Activated CD4-positive, alpha-beta T cell treated with anti-CD3 and anti-CD28 coated beads for 48 hours (primary cell): Measurements from ENCODE around the gene ACMSD.
"Not testable (repeated sequence)": the region's sequence is repeated elsewhere in the genome, so short reads cannot be mapped to it uniquely, and the experiment has no call there.

Source experiments
- DNase-seq: peaks from one replicate; pipeline ENCODE4 v3.0.0-alpha.2; 2020

ACMSD gene

GRCh38 chr2:134855709-134856108 is 17.3 kb downstream of the ACMSD start:
- DNase-seq = no peak

GRCh38 chr2:134858245-134858644 is 19.8 kb downstream of the ACMSD start:
- no peak for DNase-seq

- DNase-seq = no peak
Observed at GRCh38 chr2:134861173-134861572, 22.8 kb downstream of the ACMSD start.

- no peak for DNase-seq
Observed at GRCh38 chr2:134862069-134862468, 23.7 kb downstream of the ACMSD start.

- DNase-seq = no peak
Observed at GRCh38 chr2:134862674-134863073, 24.3 kb downstream of the ACMSD start.

- DNase-seq = no peak
Observed at GRCh38 chr2:134863446-134863845, 25.0 kb downstream of the ACMSD start.

GRCh38 chr2:134865067-134865787 is 26.8 kb downstream of the ACMSD start:
- DNase-seq = no peak

GRCh38 chr2:134866498-134867099 is 28.2 kb downstream of the ACMSD start:
- DNase-seq = no peak

- no peak for DNase-seq
Observed at GRCh38 chr2:134869946-134870736, 31.7 kb downstream of the ACMSD start.

GRCh38 chr2:134873152-134873551 is 34.7 kb downstream of the ACMSD start:
- no peak for DNase-seq

- DNase-seq = no peak
Observed at GRCh38 chr2:134875309-134875708, 36.9 kb downstream of the ACMSD start.

- DNase-seq = no peak
Observed at GRCh38 chr2:134882773-134883172, 44.4 kb downstream of the ACMSD start.

- no peak for DNase-seq
Observed at GRCh38 chr2:134883552-134884293, 45.3 kb downstream of the ACMSD start.

GRCh38 chr2:134884435-134884834 is 46.0 kb downstream of the ACMSD start:
- DNase-seq = no peak

- DNase-seq = no peak
Observed at GRCh38 chr2:134892282-134893035, 54.0 kb downstream of the ACMSD start.

- no peak for DNase-seq
Observed at GRCh38 chr2:134897932-134898331, 59.5 kb downstream of the ACMSD start.

- DNase-seq = no peak
Observed at GRCh38 chr2:134899204-134899603, 60.8 kb downstream of the ACMSD start.

- DNase-seq = no peak
Observed at GRCh38 chr2:134900151-134900550, 61.7 kb downstream of the ACMSD start.

- DNase-seq = not testable (repeated sequence)
Observed at GRCh38 chr2:134903701-134904100, 65.3 kb downstream of the ACMSD start.

- DNase-seq = no peak
Observed at GRCh38 chr2:134905168-134905567, 66.8 kb downstream of the ACMSD start.

GRCh38 chr2:134906726-134907125 is 68.3 kb downstream of the ACMSD start:
- no peak for DNase-seq

GRCh38 chr2:134907441-134908116 is 69.2 kb downstream of the ACMSD start:
- not testable (repeated sequence) for DNase-seq
